ENCODE results near the gene PPP2R5A.
"Not testable (repeated sequence)": the region's sequence is repeated elsewhere in the genome, so short reads cannot be mapped to it uniquely, and the experiment has no call there.

PPP2R5A gene

DNA sequence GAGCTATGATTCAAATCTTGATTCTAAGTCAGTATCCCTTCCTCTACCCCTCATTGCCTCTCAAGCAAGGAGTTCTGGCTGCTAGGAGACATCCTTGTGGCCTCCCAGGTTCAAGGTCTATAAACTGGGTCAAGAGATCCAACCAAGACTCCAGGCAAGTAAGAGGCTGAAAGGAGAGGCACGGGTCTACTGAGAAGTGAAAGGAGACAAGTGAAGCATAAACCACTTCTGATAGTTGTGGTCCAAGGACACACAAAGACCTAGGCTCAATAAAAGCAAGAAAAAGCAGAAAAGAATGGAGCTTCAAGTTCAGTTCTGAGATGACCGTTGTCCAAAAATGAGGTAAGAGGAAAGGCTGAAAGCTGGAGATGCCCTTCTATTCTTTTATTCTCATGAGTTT is 17.8 kb upstream of the PPP2R5A start:
- DNase-seq (ENCODE audit: low read depth), result no peak

DNA sequence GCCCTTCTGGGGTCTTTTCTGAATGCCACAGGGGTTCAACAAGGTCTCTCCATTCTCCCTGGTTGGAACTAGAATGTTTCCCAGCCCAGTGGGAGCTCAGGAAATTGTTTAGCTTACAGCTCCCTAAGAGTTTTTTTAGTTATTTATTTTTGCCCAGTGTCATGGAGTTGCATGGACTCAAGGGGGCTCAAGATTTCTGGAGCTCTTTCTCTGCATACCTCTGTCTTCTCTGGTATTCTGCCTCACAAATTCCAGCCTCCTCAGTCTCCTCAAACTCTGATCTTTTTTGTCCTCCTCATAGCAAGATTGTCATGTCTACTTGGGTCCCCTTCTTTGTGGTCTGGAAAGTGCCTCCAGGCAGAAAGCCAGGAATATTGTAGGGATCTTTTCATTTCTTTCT is 15.9 kb upstream of the PPP2R5A start:
- no peak for DNase-seq (ENCODE audit: low read depth)

DNA sequence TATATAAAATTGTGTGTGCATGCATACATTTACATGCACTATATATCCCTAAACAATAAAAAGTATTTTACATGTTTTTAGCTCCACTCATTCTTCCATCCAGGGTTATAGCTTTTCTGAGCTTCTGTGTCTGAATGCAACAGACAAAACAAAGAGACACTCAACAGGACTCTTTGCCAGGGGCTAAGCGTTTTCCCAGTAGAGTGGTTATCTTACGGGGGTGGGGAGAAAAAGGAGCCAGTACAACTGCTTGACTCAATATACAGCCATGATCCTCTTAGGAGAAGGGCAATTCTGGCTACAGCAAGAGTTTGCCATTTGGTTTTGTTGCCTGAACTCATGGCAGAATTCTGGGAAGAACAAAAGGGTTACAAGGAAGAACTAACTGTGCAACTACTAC is 14.6 kb upstream of the PPP2R5A start:
- no peak for DNase-seq (ENCODE audit: low read depth)

DNA sequence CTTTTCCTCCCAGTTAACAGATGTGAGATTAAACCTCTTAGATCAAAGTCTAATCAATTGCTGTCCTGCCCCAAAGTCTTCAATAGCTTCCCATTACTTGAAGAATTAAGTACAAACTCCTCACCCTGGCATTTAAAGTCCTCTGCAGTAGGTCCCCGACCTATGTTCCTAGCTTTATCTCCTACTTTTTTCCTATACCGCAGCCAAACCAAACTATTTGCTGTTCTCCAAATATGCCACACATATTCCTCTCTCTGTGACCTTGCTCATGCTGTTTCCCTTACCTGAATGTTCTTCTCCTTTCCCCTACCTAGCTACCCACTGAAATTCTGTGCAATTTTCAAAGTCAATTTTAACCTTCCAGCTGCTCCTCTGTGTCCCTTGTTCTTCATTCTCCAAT is 14.0 kb upstream of the PPP2R5A start:
- no peak for DNase-seq (ENCODE audit: low read depth)

DNA sequence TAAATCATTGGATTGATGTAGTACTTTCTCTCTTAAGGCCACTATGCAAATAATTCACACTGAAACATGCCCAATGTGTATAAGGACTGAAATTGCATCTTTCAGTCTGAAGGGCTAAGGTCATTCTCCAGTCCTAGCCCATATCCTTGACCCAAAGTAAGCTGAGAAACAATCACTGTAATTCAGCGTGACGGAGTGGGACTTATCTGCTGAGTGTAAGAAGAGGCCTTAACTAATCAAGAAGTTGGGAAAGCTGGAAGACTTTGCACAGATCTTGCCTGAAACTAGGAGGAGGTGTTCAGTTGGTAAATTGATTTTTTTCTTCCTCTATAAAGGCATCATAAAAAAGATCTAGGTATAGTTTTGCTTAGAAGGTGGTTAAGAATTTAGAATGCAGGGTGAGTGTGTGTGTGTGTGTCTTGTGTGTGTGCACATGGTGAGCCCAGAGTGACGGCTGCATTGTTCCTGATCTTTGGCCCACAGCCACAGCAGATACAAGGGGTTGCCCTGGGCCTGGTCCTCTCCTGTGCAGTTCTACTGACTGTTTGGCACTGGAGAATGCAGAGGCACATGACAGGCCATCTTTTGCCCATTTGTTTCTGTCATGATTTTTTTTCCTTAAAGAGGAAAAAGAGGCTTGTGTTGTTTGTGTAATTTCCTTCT is 13.3 kb upstream of the PPP2R5A start:
- no peak for DNase-seq (ENCODE audit: low read depth)

DNA sequence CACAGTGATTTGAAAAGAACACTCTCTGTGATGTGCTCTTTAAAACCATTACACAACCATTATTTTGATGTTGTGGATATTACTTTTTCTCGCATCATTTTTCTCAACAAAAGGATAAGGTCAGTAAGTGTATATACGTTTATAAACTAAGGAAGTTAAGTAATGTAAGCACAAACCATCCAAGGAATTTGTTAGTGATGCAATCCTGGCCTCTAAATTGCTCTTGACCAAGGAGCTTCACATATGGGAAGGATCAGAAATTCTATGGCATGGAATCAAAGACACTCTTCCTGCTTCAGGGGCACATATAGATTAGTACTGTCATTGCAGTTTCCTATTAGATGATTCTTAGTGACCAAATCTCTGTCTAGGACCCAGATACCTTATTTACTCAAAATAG is 3.6 kb upstream of the PPP2R5A start:
- DNase-seq (ENCODE audit: low read depth), result no peak

DNA sequence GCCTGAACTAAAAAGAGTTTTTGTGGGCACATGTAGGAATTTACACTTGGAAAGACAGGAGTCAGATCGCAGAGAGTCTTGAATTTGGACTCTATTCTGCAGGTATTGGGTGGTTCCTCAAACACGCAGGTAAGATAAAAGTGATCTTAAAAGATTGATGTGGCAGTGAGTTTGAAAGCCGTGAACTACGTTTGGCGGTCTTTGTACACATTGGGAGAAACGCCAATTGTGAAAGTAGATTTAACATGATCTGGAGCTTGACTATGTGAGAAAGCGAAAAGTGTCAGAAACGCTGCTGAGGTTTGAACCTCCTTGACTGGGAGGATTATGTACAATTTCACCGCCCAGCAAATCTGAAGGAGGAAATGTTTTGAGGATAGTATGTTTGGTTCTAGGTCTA is 1.5 kb upstream of the PPP2R5A start:
- no peak for DNase-seq (ENCODE audit: low read depth)

DNA sequence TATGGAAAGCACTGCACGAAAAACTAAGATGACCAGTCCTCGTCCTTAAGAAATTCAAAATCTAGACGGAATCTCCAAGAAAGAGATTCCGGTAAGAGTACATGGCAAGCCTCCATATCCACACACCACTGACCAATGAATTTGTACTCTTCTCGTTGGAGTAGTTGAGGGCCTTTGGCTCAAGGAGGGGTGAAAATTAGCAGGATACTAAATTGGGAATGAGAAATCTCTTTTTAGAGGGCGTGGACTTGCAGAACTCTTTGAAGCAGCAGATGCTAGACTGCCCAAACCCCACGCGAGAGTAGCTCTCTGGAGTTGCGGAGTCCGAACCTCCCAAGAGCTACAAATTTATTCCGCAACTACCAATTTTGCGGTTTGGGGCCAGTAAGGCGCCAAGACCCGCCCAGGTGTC is 872 bp upstream of the PPP2R5A start:
- no peak for DNase-seq (ENCODE audit: low read depth)

DNA sequence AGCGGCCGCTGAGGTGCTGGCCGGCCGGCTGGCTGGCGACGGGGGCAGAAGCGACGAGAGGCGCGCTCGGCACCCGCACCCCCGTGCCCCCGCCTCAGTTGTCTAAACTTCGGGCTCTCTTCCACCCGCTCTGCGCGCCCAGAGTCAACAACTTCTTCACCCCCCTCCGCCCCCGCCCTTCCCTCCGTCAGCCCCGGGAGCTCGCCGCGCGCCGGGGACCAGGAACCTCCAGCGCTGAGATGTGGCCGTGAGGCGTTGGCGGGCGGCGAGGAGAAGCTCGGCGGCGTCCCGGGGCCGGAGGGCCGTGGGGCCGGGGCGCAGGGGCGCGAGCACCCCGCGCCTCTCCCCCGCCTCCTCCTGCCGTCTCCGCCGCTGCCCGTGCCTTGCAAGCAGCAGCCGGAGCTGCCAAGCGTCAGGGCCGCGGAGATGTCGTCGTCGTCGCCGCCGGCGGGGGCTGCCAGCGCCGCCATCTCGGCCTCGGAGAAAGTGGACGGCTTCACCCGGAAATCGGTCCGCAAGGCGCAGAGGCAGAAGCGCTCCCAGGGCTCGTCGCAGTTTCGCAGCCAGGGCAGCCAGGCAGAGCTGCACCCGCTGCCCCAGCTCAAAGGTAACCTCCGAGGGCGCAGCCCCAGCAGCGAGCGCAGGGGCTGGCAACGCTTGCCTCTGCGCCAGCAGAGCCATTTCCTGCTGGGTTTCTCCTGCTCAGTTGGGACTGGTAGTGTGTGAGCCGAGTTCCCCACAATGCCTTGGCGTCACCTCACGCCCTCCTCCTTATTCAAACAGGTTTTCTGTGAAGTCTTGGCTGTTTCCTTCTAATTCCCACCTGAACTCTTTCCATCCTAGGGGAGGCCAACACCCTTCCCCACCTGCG is 710 bp downstream of the PPP2R5A start:
- no peak for DNase-seq (ENCODE audit: low read depth)

DNA sequence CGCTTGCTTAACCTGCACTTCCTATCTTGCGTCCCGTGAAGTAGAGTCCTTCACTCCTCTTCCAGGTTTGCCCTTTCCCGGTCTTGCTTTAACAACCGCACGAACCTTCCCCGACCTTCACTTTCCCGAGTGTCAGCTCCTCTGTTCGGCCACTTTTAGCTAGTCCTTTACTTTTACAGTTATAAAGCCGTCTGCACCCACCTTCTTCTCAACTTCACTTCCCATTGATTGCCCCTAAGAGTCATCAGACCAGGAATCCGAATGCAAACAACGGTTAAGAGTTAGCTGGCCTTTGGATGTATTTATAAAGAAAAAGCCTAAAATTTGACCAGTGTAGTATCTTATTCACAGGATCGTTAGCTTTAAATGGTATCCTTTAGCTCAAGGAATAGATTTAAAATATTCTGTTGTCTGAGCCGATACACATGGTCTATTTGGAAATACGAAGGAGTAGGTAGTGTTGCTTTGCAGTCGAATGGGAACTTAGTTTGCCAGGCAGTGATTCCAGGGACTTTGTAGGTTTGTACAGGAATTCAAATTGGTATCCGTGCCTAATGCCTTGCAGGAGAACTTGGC is 1.4 kb downstream of the PPP2R5A start:
- no peak for DNase-seq (ENCODE audit: low read depth)

DNA sequence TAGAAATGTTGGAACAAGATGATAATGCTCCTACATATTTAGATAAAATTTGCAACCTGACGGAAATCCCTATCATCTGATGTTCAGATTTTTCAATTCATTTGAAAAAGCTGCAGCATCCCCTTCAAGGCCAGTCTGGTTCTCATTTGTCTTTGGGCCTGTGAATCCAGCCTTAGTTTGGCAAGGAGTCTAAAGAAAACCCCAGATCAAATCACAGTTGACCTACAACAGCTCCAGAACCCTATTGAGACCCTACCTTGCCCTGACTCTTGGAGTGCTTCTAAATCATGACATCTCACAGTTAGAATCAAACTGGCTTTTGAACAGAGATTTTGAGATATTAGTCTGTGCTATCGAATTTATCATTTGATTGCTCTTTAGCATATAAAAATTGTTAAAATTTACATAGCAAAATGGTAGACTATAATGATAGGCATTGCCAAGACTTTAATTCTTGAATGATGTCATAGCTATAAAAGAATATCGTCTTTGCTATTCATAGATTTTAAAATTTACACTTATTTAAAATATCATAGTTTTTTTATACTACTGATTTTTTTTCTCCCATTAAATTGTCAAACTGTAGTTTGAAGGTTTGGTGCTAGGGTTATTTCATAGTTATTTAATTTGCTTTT is 2.2 kb downstream of the PPP2R5A start:
- no peak for DNase-seq (ENCODE audit: low read depth)

DNA sequence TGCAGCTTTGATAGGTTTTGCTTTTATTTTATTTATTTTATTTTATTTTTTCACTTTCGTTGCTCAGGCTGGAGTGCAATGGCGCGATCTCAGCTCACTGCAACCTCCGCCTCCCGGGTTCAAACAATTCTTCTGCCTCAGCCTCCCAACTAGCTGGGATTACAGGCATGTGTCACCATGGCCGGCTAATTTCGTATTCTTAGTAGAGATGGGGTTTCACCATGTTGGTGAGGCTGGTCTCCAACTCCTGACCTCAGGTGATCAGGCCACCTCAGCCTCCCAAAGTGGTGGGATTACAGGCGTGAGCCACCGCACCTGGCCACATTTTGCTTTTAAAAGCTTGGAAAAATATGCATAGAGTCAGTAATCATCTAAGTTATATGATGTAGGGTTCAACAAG is 2.8 kb downstream of the PPP2R5A start:
- DNase-seq (ENCODE audit: low read depth), result not testable (repeated sequence)

DNA sequence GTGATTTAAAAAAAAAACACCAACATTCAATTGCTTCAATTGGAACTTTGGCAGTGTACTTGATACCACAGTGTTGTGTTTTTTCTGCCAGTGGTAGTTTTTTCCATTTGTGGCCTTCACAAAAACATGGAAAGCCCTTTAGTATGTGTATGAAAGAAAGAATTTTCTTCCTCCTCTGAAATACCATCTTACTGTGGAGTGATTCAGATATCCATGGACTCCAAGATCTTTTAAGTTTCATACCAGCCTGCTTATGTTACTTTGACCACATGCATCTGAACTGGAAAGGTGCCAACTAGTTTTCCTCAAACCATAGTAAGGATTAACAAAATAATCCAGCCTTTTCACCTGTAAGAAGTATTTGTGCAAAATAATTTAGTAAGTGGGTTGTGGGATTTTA is 3.4 kb downstream of the PPP2R5A start:
- no peak for DNase-seq (ENCODE audit: low read depth)

DNA sequence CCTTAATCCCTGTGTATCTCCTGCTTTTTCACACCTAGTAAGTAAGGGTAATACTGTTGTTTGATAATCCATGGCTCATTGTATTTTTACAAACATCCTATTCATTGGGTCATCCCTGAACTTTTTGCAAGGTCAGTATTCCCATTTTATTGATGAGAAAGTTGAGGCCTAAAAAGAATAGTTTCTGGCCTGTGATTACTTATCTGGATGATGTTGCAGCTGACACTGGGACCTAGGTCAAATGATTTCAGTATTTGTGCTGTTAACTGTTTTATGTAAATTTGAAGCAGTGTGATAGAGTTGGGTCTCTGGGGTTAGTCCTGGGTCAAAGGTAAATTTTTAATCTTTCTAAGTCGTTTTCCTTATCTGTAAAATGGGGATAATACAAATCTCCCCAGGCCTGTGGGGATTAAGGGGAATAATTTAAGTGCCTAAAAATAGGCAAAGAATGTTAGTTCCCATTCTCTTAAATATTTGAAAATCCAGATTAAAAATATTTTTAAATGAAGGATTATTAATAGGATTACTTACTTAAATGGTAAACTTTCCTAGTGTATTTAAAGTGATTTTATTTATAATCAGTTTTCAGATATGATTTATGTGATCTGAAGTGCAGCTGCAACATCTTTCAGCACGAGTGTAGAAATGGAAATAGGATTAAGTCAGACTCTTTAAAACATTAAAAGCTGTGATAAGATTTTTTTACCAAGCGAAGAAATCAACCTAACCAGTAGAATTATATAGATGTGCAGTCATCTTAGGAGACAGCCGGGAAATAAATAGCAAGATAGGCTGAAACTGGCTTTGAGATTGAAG is 4.3 kb downstream of the PPP2R5A start:
- DNase-seq (ENCODE audit: low read depth), result no peak

DNA sequence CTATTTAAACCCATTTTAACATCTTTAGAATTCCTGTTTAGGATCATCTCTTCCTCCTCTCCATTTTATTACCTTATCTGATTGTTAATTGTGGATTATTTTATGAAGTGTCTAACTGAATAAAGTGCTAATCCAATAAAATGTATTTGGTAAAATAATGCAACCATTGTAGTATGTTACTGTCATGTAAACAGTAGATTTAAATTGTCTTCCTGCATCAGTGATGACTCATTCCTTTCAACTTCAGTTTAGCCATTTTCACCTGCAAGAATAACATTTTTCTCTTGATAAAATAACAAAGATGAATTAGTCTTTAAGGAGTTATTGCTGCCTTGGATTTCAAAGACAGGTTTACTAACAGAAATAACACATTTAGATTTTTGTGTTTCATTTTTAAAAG is 5.4 kb downstream of the PPP2R5A start:
- no peak for DNase-seq (ENCODE audit: low read depth)

DNA sequence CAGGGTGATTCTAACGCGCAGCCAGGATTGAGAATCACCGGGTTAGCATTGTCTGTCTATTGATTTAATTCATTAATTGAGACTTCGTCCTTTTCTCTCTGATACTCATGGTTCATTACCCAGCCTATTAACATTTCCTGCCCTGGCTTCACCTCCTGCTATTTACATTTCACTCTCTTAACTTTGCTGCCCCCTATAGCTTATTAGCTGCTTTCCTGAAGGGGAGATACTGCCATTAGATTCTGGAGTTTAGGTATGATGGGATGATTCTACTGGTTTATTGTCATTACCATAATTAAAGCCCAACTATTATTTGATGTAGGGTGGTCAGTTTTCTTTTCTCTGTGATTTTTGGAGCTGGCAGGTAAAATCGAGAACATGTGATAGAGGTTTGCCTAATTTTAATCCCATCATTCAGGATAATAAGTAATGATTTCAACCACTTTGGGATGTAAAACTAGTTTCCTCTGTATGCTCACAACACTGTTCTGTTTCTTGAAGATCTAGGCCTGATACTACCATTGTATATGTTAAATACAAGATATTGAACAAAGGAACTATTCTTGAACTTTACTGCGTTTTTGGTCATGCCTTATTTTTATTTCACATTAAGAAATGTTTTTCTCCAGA is 6.4 kb downstream of the PPP2R5A start:
- no peak for DNase-seq (ENCODE audit: low read depth)

DNA sequence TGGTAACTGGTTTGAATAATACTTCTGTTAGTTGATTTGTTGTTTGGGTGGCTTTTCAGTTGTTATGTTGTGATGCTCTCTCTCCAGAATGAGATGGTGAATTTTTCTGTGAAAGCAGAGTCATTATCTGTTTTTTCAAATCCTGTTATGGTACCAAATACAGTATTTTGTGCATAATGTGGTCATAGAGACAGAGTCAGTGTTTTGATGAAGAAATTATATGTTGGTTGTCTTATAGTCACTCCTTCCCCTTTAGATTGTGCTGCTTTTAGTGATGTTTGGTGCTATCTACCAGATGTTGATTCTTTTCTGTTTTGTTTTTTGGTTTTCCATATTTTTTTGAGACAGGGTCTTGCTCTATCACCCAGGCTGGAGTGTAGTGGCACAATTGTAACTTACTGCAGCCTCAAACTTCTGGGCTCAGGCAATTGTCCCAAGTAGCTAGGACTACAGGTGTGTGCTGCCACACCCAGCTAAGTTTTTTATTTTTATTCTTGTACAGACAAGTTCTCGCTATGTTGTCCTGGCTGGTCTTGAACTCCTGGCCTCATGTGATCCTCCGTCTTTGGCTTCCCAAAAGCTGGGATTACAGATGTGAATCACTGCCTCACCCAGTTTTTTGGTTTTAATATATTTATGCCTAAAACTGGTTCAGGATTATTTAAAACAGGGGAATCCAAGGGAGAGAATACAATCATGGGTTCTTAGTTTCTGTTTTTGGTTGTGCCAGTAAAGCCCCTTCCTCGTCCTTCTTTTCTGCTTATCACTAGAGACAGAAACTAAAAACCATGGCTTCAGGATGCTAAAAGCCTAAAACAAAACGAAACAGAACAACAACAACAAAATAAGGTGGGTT is 7.3 kb downstream of the PPP2R5A start:
- DNase-seq (ENCODE audit: low read depth), result no peak

DNA sequence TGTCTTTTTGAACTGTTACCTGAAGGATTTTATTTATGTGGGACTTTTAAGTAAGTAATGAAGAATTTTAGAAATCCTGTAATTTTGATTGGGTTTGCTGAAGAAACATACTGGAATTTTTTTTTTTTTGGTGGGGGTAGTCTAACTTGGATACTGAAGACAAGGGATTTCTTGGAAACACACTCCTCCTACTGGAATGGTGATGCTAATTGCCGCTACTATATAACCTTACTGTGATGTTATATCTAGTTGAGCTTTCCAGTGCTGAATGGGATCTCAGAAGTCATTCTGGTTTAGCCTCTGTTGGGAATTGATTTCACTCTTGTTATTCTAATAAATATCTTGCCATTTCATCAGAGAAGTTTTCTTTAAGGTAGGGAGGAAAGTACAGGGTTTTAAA is 8.4 kb downstream of the PPP2R5A start:
- no peak for DNase-seq (ENCODE audit: low read depth)

DNA sequence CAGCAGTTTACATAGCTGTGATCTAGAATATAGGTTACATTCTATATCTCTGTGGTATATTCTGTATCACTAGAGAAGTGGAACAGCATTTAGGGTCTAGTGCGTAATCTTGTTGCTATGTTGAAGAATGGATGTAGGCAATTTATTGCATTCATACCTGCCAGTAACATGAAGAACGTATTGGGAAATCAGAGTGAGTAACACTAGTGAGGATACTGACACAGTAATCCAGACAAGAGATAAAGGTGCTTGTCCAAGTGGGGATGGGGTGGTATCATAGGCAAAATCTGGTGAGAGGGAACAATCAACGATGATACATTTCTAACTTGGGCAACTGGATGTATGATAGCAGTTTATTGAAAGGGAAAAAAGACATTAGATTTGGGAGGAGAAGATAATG is 9.8 kb downstream of the PPP2R5A start:
- no peak for DNase-seq (ENCODE audit: low read depth)

DNA sequence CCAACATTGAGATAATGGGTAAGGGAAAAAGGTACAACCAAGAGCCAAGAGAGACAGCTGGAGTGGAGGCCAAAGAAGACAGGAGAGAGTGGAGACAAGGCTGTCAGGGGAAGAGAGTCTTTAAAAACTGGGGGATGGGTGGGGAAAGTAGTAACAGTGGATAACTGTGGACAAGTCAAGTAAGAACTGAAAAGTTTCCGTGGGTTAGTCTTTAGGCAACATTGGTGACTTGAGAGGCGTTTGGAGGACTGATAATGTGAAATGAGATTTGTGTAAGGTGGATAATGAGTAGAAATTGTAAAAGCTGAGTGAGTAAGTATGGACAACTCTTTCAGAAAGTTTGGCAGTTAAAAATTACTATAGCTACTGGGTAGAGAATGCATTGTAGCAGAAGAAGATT is 10.4 kb downstream of the PPP2R5A start:
- no peak for DNase-seq (ENCODE audit: low read depth)

DNA sequence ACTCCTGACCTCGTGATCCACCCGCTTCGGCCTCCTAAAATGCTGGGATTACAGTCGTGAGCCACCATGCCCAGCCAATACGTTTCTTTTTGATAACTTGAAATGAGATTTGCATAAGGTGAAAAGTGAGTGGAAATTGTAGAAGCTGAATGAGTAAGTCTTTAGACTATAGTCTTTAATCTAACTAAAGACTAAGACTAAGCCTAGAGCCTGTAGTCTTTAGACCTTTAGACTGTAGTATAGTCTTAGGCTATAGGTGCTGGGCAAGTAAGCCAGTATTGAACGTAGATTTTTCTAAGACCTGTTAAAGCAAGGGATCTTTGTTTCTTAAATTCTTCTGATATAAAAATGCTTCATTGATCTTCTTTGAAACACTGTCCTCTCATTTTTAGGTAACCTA is 12.1 kb downstream of the PPP2R5A start:
- DNase-seq (ENCODE audit: low read depth), result no peak
